Medulla oblongata (tissue), 1 donor: ENCODE results near the gene USE1.

Source experiments
- DNase-seq: peaks from one replicate; pipeline ENCODE4 v3.0.0-alpha.2; 2015; ENCODE audit errors: extremely low spot score

USE1 gene

DNA sequence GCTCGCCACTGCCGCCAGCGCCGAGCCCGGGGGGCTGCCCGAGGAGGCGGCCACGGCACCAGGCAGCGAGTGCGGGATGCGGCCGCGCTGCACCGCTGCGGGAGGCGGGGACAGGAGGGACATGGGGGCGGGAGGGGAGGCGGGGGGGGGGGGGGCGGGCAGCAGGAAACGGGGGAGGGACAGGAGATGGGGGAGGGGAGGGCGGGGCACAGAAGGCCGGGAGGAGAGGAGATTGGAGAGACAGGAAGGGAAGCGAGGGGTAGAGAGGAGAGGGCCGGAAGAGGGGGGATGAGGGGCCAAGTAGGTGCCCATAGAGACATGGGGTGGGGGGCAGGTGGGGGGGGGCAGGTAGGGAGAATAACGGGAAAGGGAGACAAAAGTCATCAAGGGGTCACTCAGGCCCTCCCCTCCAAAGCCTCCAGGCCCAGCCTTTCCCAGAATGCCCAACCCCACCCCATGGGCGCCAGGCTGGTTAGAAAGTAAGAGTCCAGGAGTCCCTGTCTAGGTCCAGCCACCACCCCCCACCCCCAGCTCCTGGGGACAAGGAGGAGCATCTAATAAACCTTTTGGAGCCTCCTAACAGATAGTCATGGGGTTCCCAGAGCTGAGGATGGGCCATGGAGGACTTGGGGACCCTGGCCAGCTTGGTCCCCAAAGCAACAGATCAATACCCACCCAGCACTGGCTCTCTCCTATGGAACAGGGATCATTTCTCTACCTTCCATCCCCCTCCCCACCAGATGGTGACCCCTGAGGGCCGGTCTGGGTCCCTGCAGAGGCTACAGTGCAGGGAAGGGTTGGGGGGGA, 21.0 kb downstream of the USE1 start:
- DNase-seq = no peak

DNA sequence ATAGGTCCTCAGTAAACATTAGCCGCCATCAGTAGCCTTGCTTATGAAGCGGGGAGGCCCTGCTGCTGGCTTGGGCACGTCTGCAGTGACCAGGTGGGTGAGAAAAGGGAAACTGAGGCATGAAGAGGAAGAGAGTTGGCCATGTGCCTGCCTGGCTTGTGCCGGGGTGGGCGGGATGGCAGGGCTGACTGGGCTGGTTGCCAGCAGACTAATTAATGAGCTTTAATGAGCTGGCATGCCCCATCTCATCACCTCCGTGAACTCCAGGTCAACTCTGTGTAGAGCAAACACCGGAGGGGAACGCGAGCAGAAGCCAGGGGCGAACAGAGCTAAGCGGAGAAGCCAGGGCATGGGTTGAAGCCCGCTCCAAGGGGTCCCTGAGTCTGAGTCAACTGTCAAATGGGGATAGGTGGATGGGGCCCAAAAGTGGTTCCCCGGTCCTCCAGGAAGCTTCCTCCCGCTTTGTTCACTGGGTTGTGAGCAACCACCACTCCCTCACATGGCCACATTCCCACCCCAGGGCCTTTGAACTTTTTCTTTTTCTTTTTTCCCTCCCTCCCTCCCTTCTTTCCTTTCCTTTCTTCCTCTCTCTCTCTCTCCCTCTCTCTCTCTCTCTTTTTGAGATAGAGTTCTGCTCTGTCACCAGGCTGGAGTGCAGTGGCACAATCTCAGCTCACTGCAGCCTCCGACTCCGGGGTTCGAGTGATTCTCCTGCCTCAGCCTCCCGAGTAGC, 21.8 kb downstream of the USE1 start:
- no peak for DNase-seq

DNA sequence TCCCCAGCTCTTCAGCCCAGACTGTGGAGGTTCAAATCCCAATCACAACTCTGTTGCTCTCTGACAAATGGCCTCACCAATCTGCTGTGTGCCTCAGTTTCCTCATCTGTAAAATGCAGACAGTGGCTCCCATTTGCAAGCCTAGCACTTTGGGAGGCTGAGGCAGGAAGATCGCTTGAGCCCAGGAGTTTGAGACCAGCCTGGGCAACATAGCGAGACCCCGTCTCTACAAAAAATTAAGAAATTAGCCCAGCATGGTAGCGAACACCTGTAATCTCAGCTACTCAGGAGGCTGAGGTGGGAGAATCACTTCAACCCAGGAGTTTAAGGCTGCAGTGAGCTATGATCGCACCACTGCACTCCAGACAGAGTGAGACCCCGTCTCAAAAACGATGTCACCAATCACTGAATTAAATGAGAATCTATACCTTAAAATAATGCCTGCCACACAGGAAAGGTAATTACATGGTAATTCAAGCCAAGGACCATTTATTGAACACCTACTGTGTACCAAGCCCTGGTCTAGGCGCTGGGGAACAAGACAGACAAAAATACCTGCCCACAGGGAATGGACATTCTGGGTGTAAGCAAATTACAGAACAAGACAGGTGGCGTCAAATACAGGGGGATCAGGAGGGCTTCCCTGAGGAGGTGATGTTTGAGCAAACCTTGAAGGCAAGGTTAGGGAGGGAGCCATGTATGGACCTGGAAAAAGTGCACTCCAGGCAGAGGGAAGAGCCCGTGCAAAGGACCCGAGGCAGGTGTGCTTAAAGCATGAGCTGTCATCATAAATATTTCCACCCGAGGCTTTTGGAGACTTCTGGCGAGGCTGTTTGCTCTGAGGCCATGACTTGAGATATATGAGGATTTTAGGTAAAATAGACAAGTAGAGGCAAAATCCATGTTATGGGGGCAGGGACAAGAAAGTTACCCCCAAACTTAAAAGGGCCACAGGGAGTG, 22.9 kb downstream of the USE1 start:
- DNase-seq = no peak

DNA sequence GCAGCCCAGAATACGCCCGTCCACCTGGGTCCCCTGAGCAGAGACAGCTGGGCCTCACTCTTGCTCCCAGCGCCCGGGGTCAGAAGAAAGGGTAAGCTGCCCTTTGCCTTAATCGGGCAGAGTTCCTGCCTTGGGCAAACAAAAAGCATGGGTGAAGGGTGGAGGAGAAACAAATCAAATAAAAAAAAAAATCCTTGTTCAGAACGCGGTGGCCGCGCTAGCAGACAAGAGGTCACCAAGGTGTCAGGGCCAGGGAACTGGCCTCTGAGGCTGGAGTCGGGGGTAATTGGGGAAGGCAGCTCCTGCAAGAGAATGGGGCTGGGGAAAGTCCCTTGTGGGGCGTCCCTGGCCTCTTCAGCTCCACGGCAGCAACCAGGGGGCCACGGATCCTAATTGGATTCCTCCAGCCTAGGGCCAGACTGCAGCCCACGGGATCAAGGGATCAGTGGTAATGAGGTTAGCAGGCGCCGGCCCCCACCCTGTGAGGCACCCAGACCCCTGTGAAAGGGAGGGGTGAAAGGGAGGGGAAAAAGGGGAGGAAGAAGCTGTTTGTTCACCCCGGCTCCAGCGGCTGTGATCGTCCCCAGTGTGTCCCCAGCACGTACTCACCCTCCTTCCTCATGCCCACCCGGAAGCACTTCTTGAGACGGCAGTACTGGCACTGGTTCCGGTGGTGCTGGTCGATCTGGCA, 25.1 kb downstream of the USE1 start:
- DNase-seq = no peak

DNA sequence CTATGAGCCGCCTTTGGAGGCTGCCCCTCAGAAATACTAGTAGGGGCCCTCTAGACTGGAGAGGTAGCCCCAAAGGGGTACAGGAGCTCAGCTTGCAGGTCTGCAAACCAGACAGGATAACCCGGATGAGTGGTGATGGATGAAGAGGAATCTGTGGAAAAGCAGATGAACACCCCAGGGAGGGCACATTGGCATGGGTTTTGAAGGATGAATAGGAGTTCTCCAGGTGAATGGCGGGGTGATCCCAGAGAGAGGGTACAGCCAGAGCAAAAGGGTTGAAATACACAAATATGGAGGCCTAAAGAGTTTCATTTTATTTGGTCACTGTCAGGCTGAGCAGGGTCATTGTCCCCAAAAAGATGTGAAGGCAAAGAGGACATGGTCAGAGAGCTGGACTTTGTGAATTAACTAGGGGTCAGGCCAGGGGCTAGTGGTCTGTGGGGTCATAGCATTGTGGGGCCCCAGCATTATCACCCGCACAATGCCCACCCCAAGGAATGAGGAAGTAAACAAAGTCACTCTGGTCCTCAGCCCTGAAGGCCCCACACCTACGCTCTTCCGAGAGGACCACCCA, 25.8 kb downstream of the USE1 start:
- no peak for DNase-seq

DNA sequence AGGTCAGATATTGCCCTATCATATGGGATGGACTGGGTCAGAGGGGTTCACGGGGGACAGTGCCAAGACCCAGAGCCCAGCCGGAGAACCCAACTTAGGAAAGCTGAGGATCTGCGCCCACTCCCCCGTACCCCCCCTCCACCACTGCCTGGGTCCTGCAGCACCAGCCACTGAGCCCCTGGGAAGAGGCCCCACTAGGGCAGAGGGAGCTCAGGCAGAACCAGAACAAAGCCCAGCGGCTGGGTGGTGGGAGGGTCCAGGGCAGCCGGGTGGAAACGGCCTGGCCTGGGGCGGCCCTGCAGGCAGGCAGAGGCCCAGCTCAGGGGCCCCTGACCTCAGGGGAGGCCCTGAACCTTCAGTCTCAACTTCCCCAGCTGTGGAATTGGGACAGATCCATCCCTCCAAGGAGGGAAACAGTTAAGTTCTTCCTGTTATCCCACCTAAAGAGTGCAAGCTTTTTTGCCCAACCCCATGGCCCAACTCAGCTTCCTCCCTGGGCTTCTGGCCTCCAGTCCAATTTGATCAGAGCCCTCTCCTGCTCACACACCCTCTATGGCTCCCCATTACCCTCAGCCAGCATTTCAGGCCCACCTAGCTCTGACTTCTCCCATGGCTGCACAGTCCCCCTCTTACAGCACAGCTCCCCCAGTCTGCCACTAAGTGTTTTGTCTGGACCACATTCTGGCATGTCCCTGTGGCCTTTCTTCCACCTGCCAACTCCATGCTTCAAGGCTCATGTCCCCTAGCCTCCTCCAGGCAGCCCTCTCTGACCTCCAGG, 27.5 kb downstream of the USE1 start:
- DNase-seq = no peak

DNA sequence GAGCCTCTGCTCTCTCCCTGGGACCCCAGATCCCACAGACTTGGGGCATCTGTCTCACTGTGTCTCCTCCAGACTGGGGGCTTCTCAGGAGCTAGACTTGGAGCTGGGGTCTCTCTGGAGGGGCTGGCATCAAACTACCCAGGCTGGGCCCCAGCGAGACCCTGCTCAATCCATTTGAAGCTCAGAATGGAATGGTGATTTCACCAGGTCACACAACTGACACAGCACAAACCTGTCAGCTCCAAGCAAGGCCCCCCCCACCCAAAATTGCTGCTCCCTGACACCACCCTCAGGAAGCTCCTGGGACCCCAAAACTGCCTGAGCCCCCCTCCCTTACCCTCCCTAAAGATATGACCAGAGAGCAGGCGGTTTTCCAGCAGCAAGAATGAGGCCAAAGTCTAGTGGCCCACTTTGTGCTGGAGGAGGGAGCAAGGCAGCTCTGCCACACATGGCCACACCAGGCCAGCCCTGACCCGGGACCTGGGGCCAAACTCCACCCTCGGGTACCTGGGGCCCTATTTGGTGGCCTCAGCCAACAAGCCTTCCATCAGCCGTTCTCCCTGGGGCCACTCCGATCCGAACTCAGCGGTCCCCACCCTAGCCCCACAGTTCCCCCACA, 28.2 kb downstream of the USE1 start:
- no peak for DNase-seq

DNA sequence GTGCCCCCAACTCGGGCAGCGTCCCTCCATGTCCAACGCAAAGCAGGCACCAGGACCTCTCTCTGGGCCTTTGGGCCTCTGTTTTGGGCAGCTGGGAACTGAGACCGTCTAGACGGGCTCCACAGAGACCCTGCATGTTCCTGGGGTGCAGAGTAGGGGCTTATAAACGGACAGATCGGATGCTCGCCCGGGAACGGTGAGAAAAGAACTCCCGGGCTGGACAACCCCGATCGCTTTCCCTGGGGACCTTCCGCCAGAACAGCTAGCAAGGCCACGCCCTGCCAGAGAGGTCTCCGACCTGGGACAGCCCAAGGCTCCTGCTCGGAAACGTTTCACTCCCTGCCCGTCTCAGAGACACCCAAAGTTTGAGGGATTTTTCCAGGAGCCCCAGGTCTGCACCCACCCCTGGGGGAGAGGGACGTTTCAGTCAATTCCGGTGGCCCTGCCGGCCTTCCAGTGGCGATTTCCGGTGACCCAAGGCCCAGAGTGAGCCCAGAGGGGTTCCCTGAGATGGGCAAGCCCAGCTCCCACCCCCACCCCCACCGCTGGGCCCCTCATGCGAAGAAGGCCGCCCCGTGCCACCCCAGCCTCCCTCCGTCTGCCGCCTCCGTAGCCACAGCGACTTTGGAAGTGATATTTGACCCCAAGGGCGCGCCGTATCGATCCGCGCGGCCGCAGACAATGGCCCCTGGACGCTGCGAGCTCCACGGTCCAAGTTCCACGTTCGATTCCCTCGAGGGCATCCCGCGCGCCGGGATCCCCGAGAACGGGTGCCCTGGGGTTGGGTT, 28.9 kb downstream of the USE1 start:
- DNase-seq = no peak

DNA sequence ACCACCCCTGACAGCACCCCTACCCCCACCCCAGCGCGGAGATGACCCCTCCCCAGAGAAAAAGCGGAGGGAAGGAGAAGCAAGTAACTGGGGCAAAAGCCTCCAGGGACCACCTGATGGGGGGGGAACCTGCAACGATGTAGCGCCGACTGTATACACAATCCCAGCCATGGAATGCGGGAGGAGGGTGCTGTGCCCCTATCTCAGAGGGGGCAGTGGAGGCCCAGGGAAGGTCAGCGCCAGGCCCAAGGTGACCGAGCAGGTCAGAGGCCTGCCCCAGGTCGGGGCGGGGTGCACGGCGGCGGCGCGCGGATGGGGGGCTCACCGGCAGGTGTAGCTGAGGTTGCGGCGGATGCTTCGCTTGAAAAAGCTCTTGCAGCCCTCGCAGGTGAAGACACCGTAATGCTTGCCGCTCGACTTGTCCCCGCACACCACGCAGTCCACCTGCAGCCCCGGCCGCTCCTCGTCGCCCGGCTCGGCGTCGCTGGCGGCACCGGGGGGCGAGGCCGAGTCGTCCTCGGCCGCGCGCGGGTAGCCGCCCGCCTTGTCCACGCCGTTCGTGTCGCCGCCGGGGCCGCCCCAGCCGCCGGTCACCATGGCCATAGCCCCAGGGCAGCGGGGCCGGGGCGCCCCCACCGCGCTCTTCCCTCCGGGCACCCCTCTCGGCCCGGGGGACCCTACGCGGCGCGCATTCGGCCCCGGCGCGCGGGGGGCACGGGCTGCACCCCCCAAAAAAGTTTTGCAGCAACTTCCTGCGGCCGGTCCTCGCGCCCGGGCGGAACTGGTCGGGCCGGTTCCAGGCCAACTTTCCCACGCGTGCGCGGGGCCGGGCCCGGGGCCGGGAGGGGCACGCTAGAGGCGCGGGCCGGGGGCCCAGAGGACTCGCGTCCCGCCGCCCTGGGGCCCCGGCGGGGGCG, 29.7 kb downstream of the USE1 start:
- no peak for DNase-seq

DNA sequence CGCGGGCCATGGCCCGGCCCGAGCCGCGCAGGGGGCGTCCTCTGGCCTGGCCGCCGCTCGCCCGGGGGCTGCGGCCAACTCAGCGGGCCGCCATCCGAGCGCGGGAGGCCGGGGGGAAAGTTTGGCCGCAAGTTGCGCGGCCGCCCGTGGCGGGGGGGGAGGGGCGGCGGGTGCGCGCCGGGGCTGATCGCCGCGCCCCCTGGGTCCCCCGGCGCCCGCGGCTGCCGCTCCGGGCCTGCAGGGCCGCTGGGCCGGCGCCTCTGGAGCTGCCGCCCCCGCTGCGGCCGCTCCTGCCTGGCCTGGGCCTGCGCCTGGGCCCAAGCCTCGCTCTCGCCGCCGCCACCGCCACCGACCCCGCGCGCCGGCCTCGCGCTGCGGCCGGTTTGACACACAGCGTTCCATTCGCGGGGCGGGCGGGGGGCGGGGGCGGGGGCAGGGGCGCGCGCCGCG, 30.4 kb downstream of the USE1 start, which contains the start of gene NR2F6:
Gene NR2F6, minus strand, starts transcription at position 385 of the 450 bp plus-strand sequence. CDS start 699 bp downstream, outside the sequence.
- DNase-seq = no peak

DNA sequence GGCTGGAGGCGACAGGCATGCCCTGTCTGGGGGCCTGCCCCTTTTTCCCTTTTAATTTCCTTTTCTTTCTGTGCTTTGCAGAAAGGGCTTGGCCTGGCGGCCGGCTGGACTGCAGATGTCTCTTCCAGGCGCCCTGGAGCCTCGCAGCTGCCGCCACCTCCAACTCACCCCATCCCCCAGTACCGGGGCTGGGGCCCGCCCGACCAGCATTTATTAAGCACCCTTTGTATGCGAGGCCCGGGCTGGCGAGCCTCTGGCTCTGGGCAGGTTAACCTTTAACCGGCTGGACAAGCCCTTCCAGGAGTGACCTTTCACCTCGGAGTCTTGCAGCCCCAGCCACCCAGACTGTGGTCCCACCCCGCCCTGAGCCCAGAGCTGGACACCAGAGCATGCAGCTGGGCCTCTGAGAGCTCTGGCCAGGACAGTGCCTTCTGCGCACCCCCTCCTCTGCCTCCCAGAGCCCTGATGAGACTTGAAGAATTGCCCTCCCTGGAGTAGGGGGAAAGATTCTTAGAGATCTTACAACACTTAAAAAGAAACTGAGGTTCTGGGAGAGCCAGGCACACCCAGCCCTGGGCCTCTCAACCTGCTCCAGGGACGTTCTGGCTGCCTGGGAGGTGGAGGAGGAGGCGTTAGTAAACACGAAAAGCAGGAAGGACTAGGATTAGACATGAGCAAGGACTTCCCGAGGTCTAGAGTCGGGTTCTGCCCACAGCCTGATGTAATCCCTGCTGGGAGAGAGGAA, 31.7 kb downstream of the USE1 start:
- no peak for DNase-seq

DNA sequence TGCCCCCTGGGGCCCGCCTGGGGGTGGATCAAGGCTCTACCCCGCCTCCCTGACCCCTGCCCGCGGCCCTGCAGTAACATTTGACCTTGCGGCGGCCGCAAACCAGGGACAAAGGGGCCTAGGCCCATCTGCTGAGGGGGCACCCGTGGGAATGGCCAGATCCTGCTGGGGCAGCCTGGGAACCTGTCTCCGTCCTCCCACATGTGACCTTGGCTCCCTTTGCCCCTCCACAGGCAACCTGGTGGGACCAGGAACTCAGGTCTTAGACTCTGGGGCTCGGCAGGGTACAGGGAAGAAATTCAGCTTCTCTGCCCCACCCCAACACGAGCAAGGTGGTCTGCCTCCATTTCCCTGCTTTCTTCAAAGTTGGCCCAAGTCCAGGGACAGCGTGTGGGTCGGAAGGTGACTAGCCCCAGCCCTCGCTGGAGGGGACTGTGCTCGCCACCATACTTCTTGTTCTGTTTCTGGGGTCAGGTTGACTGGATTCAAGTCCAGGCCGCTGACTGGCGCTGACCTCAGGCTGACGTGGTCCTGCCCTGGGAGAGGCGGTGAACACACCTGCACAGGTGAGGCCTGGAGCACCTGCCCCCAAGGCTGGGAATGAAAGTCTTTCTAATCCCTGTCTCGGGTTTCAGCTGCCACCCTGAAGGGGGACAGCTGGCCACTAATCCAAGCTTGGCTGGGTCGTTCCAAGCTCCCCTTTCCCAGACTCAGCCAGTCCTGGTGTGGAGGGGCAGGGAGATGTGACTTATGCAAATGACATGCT, 33.0 kb downstream of the USE1 start:
- DNase-seq = no peak

DNA sequence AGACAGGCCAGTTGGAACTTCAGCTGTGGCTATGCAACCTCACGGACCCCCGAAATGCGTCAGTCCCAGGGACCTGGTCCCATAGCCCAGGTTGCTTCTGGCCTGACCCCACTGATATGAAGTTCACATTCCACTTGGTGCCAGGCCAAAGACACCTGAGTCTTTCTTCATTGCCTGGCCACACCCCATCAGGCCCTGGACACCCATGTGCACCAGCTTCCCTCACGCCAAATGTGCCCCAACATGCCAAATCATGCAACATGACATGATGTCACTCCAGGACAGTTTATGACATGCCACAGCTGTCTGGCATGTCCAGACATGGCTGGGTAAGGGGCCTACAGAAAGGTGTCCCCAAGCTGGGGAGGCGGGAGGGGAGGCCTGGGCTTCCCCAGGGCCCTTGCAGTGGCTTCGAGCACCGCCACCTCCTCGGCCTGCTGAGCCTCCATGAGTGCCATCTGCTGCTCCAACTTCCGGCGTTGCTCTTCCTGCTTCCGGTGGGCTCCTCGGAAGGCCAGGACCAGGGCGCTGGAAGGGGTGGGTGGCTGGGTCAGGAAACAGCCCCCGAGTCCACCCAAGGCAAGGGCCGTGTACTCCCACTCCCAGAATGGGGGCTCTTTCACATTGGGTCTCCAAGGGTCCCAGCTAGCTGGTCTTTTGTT, 34.9 kb downstream of the USE1 start:
- DNase-seq = no peak

DNA sequence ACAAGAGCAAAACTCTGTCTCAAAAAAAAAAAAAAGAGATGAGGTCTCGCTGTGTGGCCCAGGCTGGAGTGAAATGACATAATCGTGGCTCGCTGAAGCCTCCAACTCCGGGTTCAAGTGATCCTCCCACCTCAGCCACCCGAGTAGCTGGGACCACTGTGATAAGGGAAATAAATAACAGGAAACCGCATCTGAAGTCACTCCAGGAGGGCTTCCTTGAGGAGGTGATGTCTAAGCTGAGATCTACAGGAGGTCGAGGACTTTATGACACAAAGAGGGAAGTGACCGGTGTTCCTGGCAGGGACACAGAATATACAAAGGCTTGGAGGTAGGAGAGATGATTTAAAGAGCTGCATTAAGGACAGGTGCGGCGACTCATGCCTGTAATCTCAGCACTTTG, 39.5 kb downstream of the USE1 start:
- no peak for DNase-seq

DNA sequence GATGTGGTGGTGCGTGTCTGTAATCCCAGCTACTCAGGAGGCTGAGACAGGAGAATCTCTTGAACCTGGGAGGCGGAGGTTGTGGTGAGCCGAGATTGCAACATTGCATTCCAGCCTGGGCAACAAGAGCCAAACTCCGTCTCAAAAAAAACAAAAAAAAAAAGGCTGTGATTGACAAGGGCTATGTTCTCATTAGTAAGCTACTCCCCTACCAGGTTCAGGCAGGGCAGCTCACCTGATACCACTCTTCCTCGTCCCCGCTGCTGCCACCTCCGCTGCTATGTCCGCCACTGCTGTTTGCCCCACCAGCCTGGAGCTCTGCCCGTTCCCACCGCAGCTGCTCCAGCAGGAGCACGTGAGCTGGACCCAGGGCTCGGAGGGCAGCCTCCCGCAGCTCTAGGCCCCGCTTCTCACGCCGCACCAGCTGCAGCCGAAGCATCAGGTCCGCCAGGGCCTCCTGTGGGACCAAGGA, 40.0 kb downstream of the USE1 start:
- DNase-seq = no peak

DNA sequence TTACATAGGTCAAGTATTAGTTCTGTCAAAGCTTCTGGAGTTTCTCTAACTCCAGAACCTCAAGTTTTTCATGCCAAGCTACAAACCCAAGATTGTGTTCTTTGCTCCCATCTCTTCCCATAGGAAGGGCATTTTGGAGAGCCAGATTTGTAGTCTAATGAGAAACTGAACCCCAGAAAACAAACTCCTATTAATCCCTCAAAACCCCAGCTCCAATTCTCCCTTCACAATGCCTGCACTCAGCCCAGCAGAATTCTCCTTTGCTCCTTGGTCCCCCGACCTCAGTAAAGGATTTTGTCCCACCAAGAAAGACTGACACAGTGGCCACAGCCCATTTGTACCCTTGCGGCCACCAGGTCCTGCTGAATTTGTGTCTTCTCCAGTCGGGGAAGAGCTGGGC, 41.0 kb downstream of the USE1 start:
- DNase-seq = no peak
